HG03520 (cell line): ENCODE measurements around the gene CTCF.
A peak's percentile ranks its signal among the peaks of the same experiment; 100 is the strongest.

ENCODE experiments used
- ATAC-seq: cut with Tn5 transposase; IDR thresholded peaks from one replicate; pipeline ENCODE4 v1.9.1; 2021; ENCODE audit warnings: mild to moderate bottlenecking, moderate library complexity; ENCODE audit not compliant: unreplicated experiment

CTCF gene

GRCh38 chr16:67649494-67649931, 87.2 kb downstream of the CTCF start:
- ATAC-seq = no peak

- ATAC-seq = no peak
Observed at GRCh38 chr16:67650023-67650422, 87.7 kb downstream of the CTCF start.

GRCh38 chr16:67651039-67651438, 88.7 kb downstream of the CTCF start:
- ATAC-seq = no peak

- ATAC-seq = no peak
Observed at GRCh38 chr16:67651847-67652246, 89.5 kb downstream of the CTCF start.

- ATAC-seq = no peak
Observed at GRCh38 chr16:67652578-67653127, 90.3 kb downstream of the CTCF start.

GRCh38 chr16:67653128-67653788, 90.9 kb downstream of the CTCF start:
- no peak for ATAC-seq

- ATAC-seq = no peak
Observed at GRCh38 chr16:67653789-67654402, 91.6 kb downstream of the CTCF start.

GRCh38 chr16:67654403-67654911, 92.1 kb downstream of the CTCF start:
- ATAC-seq = no peak

- ATAC-seq = no peak
Observed at GRCh38 chr16:67655363-67655762, 93.0 kb downstream of the CTCF start.

- ATAC-seq = no peak
Observed at GRCh38 chr16:67656344-67657016, 94.2 kb downstream of the CTCF start.

- no peak for ATAC-seq
Observed at GRCh38 chr16:67657017-67657608, 94.8 kb downstream of the CTCF start.

- no peak for ATAC-seq
Observed at GRCh38 chr16:67657751-67658518, 95.6 kb downstream of the CTCF start.

- ATAC-seq = no peak
Observed at GRCh38 chr16:67658849-67659674, 96.7 kb downstream of the CTCF start.

- ATAC-seq = peak; percentile 50
Observed at GRCh38 chr16:67659675-67660563, 97.6 kb downstream of the CTCF start, which contains the start of gene ACD. TSS of gene ACD (minus strand) at chr16:67660260. CDS start at chr16:67660220, 40 bp downstream.

- ATAC-seq = peak; percentile 65
Observed at GRCh38 chr16:67660564-67661028, 98.3 kb downstream of the CTCF start, which contains the start of gene PARD6A. TSS of gene PARD6A (plus strand) at chr16:67660960. CDS start at chr16:67661039, 79 bp downstream.

GRCh38 chr16:67661101-67661761, 98.9 kb downstream of the CTCF start:
- ATAC-seq = no peak

- no peak for ATAC-seq
Observed at GRCh38 chr16:67661886-67662652, 99.7 kb downstream of the CTCF start.
